BE2C (cell line): ENCODE data around the gene PIP5K1B.

Source experiments
- DNase-seq: peaks from one replicate; pipeline ENCODE4 v3.0.0-alpha.2; 2020
- H3K27me3 ChIP-seq: fragments of 250-450 bp; sonication (Bioruptor Pico); 2 replicates; pipeline ENCODE4 v1.5.1; 2020; ENCODE audit warnings: mild to moderate bottlenecking
- H3K36me3 ChIP-seq: fragments of 250-450 bp; sonication (Bioruptor Pico); 2 replicates; pipeline ENCODE4 v1.5.1; 2020; ENCODE audit warnings: mild to moderate bottlenecking
- H3K4me1 ChIP-seq: fragments of 250-450 bp; sonication (Bioruptor Pico); 2 replicates; pipeline ENCODE4 v1.5.1; 2020
- H3K4me3 ChIP-seq: 2 replicates; pipeline ENCODE4 v1.5.1; 2011; ENCODE audit warnings: low read depth, low read length
- H3K9me3 ChIP-seq: fragments of 250-450 bp; sonication (Bioruptor Pico); 2 replicates; pipeline ENCODE4 v1.5.1; 2020
- TF ChIP-seq, protein P1 (sequence below): IDR thresholded peaks from 2 replicates; pipeline ENCODE4 v1.5.1; 2012; ENCODE audit warnings: mild to moderate bottlenecking, low read depth, low read length

Gene PIP5K1B

DNA sequence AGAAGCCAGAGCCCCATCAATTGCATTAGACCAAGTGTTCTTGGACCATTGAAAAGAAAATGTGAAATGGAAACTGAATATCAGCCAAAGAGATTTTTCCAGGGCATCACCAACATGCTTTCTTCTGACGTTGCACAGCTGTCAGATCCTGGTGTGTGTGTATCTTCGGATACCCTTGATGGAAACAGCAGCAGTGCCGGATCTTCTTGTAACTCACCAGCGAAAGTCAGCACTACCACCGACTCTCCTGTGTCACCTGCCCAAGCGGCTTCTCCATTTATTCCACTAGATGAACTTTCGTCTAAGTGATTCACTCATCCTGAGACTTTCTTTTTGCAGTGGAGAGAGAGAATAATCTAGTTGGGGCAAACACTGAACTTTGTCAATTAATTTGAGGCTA, 75.7 kb downstream of the PIP5K1B start:
- Histone ChIP-seq H3K4me3 (peak overlapping the region; percentile 83), H3K27me3 (no peaks in the 10 kb centered on the region; the same call in 1 of the 2 replicates), H3K36me3 (no peaks in the 10 kb centered on the region), H3K9me3 (no peaks in the 10 kb centered on the region), H3K4me1 (no peaks in the 10 kb centered on the region; the same call in 1 of the 2 replicates)
- TF ChIP-seq, protein P1, sequence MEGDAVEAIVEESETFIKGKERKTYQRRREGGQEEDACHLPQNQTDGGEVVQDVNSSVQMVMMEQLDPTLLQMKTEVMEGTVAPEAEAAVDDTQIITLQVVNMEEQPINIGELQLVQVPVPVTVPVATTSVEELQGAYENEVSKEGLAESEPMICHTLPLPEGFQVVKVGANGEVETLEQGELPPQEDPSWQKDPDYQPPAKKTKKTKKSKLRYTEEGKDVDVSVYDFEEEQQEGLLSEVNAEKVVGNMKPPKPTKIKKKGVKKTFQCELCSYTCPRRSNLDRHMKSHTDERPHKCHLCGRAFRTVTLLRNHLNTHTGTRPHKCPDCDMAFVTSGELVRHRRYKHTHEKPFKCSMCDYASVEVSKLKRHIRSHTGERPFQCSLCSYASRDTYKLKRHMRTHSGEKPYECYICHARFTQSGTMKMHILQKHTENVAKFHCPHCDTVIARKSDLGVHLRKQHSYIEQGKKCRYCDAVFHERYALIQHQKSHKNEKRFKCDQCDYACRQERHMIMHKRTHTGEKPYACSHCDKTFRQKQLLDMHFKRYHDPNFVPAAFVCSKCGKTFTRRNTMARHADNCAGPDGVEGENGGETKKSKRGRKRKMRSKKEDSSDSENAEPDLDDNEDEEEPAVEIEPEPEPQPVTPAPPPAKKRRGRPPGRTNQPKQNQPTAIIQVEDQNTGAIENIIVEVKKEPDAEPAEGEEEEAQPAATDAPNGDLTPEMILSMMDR = no peak
- DNase-seq = no peak

DNA sequence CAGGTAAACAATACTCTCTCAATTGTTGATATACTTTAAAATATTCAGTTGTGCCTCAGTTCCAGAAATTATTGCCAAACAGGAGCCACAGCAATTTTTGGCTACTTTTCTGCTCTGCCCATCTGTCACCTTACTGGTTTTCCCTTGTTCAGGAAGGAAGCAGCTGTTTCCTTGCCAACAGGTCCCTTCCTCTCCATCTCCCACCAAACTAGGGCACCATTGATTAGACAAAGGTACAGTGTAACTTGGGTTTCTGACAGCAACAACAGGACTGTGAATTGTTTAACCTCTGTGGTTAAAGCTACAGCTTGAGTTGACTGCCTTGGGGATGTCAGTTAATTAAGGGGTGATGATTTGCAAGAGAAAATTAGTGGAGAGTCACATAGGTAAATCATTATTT, 76.9 kb downstream of the PIP5K1B start:
- H3K36me3 ChIP-seq = no peaks in the 10 kb centered on the region
- H3K4me3 ChIP-seq = no peak overlapping the region
- no peaks in the 10 kb centered on the region; the same call in 1 of the 2 replicates for H3K4me1 ChIP-seq
- TF ChIP-seq, protein P1 = no peak
- H3K9me3 ChIP-seq = no peaks in the 10 kb centered on the region
- no peaks in the 10 kb centered on the region; the same call in 1 of the 2 replicates for H3K27me3 ChIP-seq
- no peak for DNase-seq

DNA sequence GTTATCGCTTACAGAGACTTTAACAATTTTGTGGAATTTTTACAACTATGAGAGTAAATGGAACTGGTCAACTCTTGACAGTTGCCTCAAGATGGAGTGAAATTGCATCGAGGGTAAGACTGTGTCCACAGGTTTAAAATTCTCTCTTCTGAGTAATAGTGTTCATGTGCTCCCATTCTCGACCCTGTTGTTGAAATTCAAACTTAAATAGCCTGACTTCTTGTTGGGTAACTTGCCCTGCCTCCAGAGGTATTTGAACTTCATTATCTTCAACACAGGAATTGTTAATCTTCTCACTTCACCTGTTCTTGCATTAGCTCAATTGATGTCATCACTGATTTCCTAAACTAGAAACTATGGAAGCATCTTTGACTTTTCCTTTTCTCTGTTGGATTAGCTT, 77.5 kb downstream of the PIP5K1B start:
- H3K27me3 ChIP-seq = no peaks in the 10 kb centered on the region
- DNase-seq = no peak
- H3K36me3 ChIP-seq = no peaks in the 10 kb centered on the region
- H3K4me3 ChIP-seq = no peak overlapping the region
- H3K9me3 ChIP-seq = no peaks in the 10 kb centered on the region
- H3K4me1 ChIP-seq = no peaks in the 10 kb centered on the region; the same call in 1 of the 2 replicates
- TF ChIP-seq, protein P1 = no peak

DNA sequence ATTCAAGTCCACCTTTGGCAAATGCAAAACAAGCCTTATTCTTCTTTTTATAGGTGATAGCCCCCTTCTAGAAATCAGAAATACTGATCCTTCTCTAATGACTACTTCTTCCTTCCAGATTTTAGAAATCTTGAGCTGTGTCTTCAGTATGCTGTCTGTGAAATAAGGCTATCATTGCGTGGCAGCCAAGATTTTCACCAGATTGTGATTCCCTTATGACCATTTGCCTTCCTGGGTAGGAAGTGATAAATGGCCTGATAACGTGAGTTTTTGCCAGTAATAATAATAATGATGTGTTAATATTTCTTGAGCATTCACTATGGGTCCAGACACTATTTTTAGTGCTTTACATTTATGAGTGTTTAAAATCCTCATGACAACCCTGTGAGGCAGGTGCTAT, 80.9 kb downstream of the PIP5K1B start:
- H3K4me1 ChIP-seq = no peaks in the 10 kb centered on the region; the same call in 1 of the 2 replicates
- TF ChIP-seq, protein P1 = no peak
- H3K36me3 ChIP-seq = no peaks in the 10 kb centered on the region
- peaks cover 2% of the 10 kb centered on the region for H3K27me3 ChIP-seq
- no peaks in the 10 kb centered on the region for H3K9me3 ChIP-seq
- H3K4me3 ChIP-seq = no peak overlapping the region
- no peak for DNase-seq

DNA sequence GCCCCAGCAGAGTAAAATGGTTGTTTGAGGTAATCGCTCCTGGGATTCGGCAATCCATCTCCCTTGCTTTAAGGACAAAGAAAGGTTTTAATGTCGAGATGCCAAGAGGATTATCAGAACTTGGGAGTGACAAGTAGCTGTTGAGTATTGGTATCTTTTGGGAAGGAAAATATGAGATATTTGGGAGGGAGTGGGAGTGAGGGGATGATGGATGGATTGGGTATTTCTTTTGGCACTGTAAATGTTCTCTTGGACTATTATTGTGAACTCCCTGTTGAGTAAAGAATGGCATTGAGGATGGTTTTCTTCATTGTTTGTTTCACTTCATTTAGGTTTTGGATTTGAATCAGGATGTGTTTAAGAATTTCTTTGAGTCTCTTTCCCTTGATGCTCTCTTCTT, 86.1 kb downstream of the PIP5K1B start:
- no peak overlapping the region for H3K4me3 ChIP-seq
- no peaks in the 10 kb centered on the region for H3K9me3 ChIP-seq
- DNase-seq = no peak
- TF ChIP-seq, protein P1 = no peak
- no peaks in the 10 kb centered on the region for H3K36me3 ChIP-seq
- no peaks in the 10 kb centered on the region for H3K4me1 ChIP-seq
- H3K27me3 ChIP-seq = peaks cover 29% of the 10 kb centered on the region

DNA sequence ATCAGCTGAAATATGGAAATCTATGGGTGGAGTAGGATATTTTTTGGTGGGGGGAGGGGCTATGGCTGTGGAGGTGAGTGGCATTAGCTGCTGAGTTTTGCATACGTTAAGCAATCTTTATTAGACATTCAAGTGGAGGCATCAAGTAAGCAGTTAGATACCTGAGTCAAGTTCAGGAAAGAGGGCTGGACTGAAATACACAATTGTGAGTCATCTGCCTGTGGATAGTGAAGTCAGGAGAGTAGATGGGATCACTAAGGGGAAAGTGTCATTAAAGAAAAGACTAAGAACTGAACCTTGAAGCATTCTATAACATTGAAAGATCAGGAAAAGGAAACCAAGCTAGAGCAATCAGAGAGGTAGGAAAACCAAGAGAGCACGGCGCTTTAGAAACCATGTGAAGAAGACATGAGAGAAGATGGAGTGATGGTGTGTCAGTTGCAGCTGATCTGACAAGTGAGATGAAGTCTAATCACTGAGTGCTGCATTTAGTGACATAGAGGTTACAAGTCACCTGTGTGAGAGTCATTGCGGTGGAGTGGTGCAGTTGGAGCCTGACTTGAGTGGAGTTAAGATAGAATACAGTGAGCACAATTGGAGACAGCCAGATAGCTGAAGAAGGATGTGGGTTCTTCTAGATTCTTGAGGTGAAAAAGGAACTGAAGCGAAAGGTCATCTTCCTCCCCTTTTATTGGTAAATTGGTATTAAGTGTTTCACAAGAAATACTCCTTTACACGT, 88.7 kb downstream of the PIP5K1B start:
- no peak overlapping the region for H3K4me3 ChIP-seq
- TF ChIP-seq, protein P1 = no peak
- no peak for DNase-seq
- peaks cover 42% of the 10 kb centered on the region for H3K27me3 ChIP-seq
- no peaks in the 10 kb centered on the region for H3K9me3 ChIP-seq
- no peaks in the 10 kb centered on the region for H3K36me3 ChIP-seq
- no peaks in the 10 kb centered on the region for H3K4me1 ChIP-seq
